Hepatocyte (in vitro differentiated cells): ENCODE measurements around the gene MKI67.

Experiments used
- CTCF ChIP-seq: fragments of 200-600 bp; sonication (generic); IDR thresholded peaks from 2 replicates; pipeline ENCODE4 v1.5.1; 2016; ENCODE audit warnings: antibody characterized with exemption, mild to moderate bottlenecking; ENCODE audit not compliant: poor library complexity
- EZH2phosphoT487 ChIP-seq: fragments of 200-600 bp; sonication (generic); IDR thresholded peaks from one replicate; pipeline ENCODE4 v1.6.1; 2018; ENCODE audit warnings: antibody characterized with exemption, mild to moderate bottlenecking, low read depth, moderate library complexity; ENCODE audit not compliant: unreplicated experiment, severe bottlenecking

DNA sequence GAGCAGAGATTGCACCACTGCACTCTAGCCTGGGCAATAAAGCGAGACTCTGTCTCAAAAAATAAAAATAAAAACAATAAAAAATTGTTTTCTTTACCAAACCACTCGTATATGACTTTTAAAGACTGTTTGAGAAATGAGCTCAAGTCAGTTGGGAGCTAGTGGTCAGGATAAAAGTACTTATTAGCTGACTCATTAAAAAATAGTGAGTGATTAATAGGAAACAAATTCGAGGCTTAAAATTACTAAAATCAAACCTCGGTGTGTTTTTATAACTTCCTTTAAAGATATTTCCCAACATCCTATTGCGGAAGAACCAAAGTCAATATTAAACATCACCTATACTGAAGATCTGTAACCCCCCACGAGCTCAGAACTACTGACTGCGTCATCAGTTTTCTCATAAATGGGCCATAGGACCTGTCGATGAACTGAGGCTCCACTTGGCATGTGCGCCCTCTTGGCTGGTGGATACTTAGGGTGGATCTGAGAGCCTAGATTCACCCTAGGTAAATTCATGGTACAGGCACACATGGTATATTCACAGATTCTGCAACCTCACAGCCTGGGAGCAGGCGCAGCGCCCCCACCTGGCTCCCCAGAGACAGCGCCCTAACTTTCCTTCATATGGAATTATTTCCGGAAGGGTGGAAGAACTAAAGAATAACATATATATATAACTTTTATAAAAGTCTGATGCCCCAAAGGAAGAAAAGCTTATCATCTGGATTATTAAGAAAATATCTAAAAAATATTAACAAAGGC, 9.2 kb downstream of the MKI67 start:
- TF ChIP-seq CTCF (no peak), EZH2phosphoT487 (no peak)
